Ovary (tissue), 3 donors: Measurements from ENCODE around the gene ALDOB.

Source experiments
- CTCF ChIP-seq, 3 donors: fragments of 450-650 bp in 2 of 3; fragments of 200-600 bp in 1 of 3; IDR thresholded peaks; one replicate each; pipeline versions ENCODE4 v1.5.1 to v1.8.0; 2016 to 2022; ENCODE audit warnings: antibody characterized with exemption in 3 of 3, mild to moderate bottlenecking in 1 of 3
- EP300 ChIP-seq: sonication (generic); formaldehyde crosslinking; IDR thresholded peaks from one replicate; pipeline ENCODE4 v1.6.1; 2017; ENCODE audit warnings: antibody characterized with exemption
- POLR2A ChIP-seq: fragments of 450-650 bp; IDR thresholded peaks from one replicate; pipeline ENCODE4 v1.6.1; 2017; ENCODE audit warnings: antibody characterized with exemption, mild to moderate bottlenecking, moderate library complexity
- donor health status: DM: no; HTN: no; CAD: no.

- TF ChIP-seq CTCF (IDR thresholded peaks at IDR 0.05) (no peak), POLR2A (no peak), EP300 (no peak)
Observed at GRCh38 chr9:101457003-101457402, 21.4 kb upstream of the ALDOB start.
